Measurements from ENCODE around the gene FUOM. TPM values are rescaled to one million over a fixed set of nuclear protein-coding genes. Genes with fewer than 3 reads are reported as not detected.

The FUOM gene
- total and polyA plus RNA-seq, 2 donors (not counting 3 experiments of a cell fraction or from before 2014, with no cell fraction given): 17.4 to 33.9 TPM

GRCh38 chr10:133388973-133389818, 31.4 kb upstream of the FUOM start:
- Histone ChIP-seq H3K9ac (replicated peaks; ENCODE audit: extremely low read depth, insufficient read depth, low read length) (no peak overlapping the region), H3K9me3 (replicated peaks; ENCODE audit: control insufficient read depth, insufficient read depth, low read length) (no peaks in the 10 kb centered on the region), H3K9me1 (replicated peaks; ENCODE audit: control insufficient read depth, extremely low read depth, insufficient read depth, low read length) (no peaks in the 10 kb centered on the region), H3K4me2 (ENCODE audit: insufficient read depth, low read length) (no peak overlapping the region), H3K27me3 (ENCODE audit: control insufficient read depth in 2 of 2, insufficient read depth in 2 of 2, low read length in 2 of 2) (no peaks in the 10 kb centered on the region), H3K79me2 (ENCODE audit: control insufficient read depth, insufficient read depth, low read length) (peaks cover under 1% of the 10 kb centered on the region), H3K27ac (ENCODE audit: insufficient read depth, low read depth, low read length) (no peak overlapping the region), H3K4me3 (replicated peaks in 1 of 3; ENCODE audit: insufficient read depth in 1 of 3, low read depth in 1 of 3, low read length in 3 of 3) (no peak overlapping the region), H3K36me3 (ENCODE audit: control insufficient read depth in 2 of 2, extremely low read depth in 1 of 2, insufficient read depth in 2 of 2, low read length in 2 of 2) (no peaks in the 10 kb centered on the region), H3K4me1 (ENCODE audit: control insufficient read depth, extremely low read depth, insufficient read depth, low read length) (peaks cover 7% of the 10 kb centered on the region), H4K20me1 (replicated peaks; ENCODE audit: control insufficient read depth, extremely low read depth, insufficient read depth, low read length) (no peaks in the 10 kb centered on the region), H2AFZ (ENCODE audit: low read depth, low read length) (no peak overlapping the region)
- FAIRE-seq: no peak
- dilution Hi-C loops (cut with MboI; ENCODE audit: extremely low pct_ligation_motif_present, low sequenced_read_pairs) (no loop called here), intact Hi-C loops (cut with micrococcal nuclease) (no loop called here)
- ChIA-PET POLR2A (no interaction called here), CTCF (interaction anchor here (0.8 to 1.7 kb wide), 3 partner anchors 10 to 60 kb away, joined by 3 to 9 read pairs (median 8); partner anchors contain the start of gene PAOX)
- TF ChIP-seq MYC (IDR thresholded peaks at IDR 0.05; ENCODE audit: low read depth, low read length): no peak
- TF ChIP-seq EZH2 (IDR thresholded peaks at IDR 0.05; ENCODE audit: borderline replicate concordance, low read depth, low read length, severe bottlenecking): no peak
- no peak for TF ChIP-seq POLR2A (IDR thresholded peaks at IDR 0.05; ENCODE audit: low read depth, low read length)
- no peak for TF ChIP-seq FOS (IDR thresholded peaks at IDR 0.05; ENCODE audit: borderline replicate concordance, insufficient read depth, low read length)
- TF ChIP-seq CTCF (IDR thresholded peaks at IDR 0.05; ENCODE audit: extremely low read depth in 1 of 2, insufficient read depth in 1 of 2, low read depth in 1 of 2, low read length in 2 of 2): no peak
- no peak for TF ChIP-seq MAX (IDR thresholded peaks at IDR 0.05; ENCODE audit: insufficient read depth, insufficient read length)
- TF ChIP-seq POLR2AphosphoS5 (IDR thresholded peaks at IDR 0.05; ENCODE audit: insufficient read depth, low read depth, low read length): no peak
- TF ChIP-seq GATA2 (IDR thresholded peaks at IDR 0.05; ENCODE audit: insufficient read depth, insufficient read length, low read depth, low read length): no peak
- TF ChIP-seq JUN (IDR thresholded peaks at IDR 0.05; ENCODE audit: borderline replicate concordance, insufficient read depth, insufficient read length, low read depth): no peak
- DNase-seq (ENCODE audit: low read depth, low spot score): no peak
- no TSS peak for BruUV-seq (replicated peaks)

All from endothelial cell of umbilical vein (primary cell).